Bronchial smooth muscle cell (primary cell): ENCODE data around the gene DEFB119. TPM values are rescaled to one million over a fixed set of nuclear protein-coding genes. Genes with fewer than 3 reads are reported as not detected.

Source experiments
- total RNA-seq: library from RNA; depleted of rRNA; stranded (reverse); fragments of >200 nt; gene quantifications from 2 replicates; pipeline ENCODE4 v1.2.1, GENCODE V29; 2014

DEFB119 gene
- total RNA-seq: not detected in 2 replicates

GRCh38 chr20:31390490-31390889 lies at the start of gene DEFB119:
TSS of gene DEFB119 (minus strand) at chr20:31390590. CDS start at chr20:31390483, 107 bp downstream.

DNA sequence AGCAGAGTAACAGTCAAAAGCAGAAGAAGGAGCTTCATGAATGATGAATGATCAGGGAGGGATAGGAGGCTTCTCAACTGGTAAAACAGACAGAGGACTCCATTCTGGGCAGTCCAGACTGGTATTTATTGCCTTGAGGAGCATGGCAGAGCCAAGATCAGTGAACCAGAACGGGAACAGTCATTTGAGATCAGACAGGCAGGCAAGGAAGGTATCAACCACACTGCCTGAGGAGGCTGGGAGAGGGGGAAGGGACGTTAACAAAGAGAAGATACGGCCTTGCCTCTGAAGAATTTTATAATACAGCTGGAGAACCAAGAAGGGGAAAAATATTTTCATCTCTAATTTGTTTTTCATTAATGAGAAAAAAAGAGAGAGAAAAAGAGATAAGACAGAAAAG lies 15.7 kb upstream of the DEFB119 start, which contains the start of gene DEFB121:
TSS of gene DEFB121 (minus strand) at position 101 of the 400 bp plus-strand sequence. CDS start at position 38, 63 bp downstream.

GRCh38 chr20:31368301-31368700 lies 22.1 kb downstream of the DEFB119 start, which contains the start of gene DEFB118:
TSS of gene DEFB118 (plus strand) at chr20:31368601. CDS start at chr20:31368651, 50 bp downstream.

Other genes starting within 250 kb of the DEFB119 start
- not detected in 2 replicates for gene DEFB115, start 132.9 kb downstream of the DEFB119 start, total RNA-seq
- not detected in 2 replicates for gene DEFB116, start 82.0 kb downstream of the DEFB119 start, total RNA-seq
- gene DEFB118, start 22.0 kb downstream of the DEFB119 start, total RNA-seq: not detected in 2 replicates
- gene DEFB121, start 15.6 kb upstream of the DEFB119 start, total RNA-seq: not detected in 2 replicates
- not detected in 2 replicates for gene DEFB123, start 50.0 kb upstream of the DEFB119 start, total RNA-seq
- gene DEFB124, start 84.5 kb upstream of the DEFB119 start, total RNA-seq: not detected in 2 replicates
- gene REM1, start 84.7 kb upstream of the DEFB119 start, total RNA-seq: not detected in 2 replicates
- 46.8 and 68.0 TPM in 2 replicates for gene HM13, start 123.9 kb upstream of the DEFB119 start, total RNA-seq
- 173 and 518 TPM in 2 replicates for gene ID1, start 214.7 kb upstream of the DEFB119 start, total RNA-seq
- 0.43 TPM in 1 of 2 replicates, not detected in the other for gene COX4I2, start 247.3 kb upstream of the DEFB119 start, total RNA-seq